NCI-H2227 (cell line): ENCODE measurements around the gene KCTD10.

Experiments used
- DNase-seq: peaks from one replicate; lab custom pipeline; 2025; ENCODE audit not compliant: unreplicated experiment; lab: John Stamatoyannopoulos, UW

Gene KCTD10

GRCh38 chr12:109477185-109477962 is at the start of gene KCTD10, which contains the start of gene UBE3B:
KCTD10 (minus strand) TSS chr12:109477300; CDS start chr12:109477262, 38 bp downstream.
UBE3B (plus strand) TSS chr12:109477634; CDS start chr12:109483552, 5,918 bp downstream.
- DNase-seq: peak; percentile 94

- no peak for DNase-seq
Measured at GRCh38 chr12:109525279-109525585, 48.1 kb upstream of the KCTD10 start.

DNA sequence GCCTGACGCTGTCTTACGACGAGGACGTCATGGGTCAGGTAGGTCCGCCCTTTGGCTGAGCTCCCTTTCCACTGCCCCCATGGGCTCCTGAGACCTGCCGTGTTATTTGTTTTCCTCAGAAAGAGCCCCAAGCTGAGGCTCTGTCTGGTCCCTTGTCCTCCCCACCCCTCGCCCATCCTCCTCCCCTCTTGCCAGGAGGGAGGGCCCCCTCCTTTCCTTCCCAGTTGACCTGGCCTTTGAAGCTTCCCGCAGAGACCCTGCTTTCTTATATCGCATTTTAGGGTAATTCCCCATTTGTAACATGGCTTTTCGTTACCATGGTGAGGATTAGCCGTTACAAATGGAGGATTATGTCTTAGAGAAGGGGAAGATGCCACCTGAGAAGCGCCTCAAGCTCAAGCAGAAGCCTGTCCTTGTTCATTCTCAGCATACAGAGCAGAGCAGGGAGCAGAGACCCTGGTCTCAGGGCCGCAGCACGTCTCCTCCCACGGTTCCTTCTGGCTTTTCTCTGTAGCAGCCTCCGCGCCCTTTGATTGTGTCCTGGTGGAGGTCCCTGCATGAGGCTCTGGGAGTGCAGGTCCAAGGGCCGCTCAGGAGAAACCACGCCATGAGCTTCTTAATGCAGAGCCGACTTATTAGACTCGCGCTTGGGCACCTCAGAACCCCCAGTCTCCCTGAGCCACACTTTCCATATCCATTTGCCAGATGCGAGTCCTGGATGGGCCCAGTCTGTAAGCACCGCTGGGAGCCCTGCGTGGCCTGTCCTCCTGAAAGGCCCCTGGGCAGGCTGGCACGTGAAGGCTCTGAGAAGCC is 47.6 kb upstream of the KCTD10 start:
- no peak for DNase-seq

- no peak for DNase-seq
Measured at GRCh38 chr12:109523504-109523903, 46.4 kb upstream of the KCTD10 start.

GRCh38 chr12:109523071-109523470 is 46.0 kb upstream of the KCTD10 start:
- DNase-seq: no peak

DNA sequence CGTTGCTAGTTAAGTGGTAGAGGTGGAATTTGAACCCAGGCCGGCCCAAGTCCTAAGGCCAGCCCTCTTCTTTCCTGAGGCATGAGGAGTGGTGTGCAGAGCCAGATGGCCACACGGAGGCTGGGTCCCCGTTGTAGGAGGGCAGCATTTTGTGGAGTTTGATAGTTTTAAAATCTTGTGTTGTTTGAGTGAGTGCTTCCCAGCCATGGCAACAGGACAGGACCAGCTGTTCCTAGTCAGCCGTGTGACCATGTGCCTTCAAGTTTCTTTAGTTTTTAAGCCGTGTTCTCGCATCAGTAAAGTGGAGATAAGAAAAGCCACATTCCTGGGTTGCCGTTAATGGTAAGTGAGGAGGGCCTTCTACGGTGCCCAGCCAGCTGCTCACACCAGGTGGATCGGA is 44.7 kb upstream of the KCTD10 start:
- DNase-seq: no peak

- DNase-seq: no peak
Measured at GRCh38 chr12:109519787-109520186, 42.7 kb upstream of the KCTD10 start.

GRCh38 chr12:109518820-109519665 is 41.9 kb upstream of the KCTD10 start:
- peak; percentile 78 for DNase-seq

DNA sequence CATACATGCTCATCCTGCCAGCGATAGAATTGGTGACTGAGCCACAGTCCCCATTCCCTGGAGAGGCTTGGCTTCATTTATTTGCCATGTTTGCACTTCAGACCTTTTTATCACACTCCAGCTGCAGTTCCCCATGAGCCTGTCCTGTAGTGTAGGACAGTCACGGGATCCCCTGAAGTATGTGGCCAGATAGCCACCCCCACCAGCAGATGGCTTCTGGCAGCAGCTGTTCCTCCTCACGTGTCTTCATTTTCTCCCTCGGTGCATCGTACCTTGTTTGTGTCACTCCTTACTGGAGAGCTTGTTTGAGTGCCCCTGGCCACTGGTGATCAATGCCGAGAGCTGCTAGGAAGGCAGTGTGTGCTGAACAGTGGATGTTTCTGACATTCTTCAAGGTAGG is 40.5 kb upstream of the KCTD10 start:
- DNase-seq: no peak

DNA sequence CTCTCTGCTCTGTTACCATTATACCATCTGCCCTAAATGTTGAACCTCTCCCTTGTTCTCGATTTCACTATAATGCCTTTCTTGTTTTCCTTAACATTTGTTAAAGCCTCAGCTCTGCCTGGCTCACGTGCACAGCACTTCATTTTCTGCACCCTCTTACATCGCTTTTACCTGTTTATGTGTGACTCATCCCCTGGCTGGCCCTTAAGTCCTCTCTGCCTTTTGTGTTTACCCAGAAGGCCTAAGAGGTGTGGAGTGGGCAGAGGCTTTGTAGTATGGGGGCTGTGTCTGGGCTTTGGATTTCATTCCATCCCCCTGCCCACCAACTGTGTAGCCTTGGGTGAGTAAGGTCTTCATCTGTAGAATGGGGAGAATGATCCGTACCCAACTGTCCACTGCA is 36.9 kb upstream of the KCTD10 start:
- DNase-seq: no peak

DNA sequence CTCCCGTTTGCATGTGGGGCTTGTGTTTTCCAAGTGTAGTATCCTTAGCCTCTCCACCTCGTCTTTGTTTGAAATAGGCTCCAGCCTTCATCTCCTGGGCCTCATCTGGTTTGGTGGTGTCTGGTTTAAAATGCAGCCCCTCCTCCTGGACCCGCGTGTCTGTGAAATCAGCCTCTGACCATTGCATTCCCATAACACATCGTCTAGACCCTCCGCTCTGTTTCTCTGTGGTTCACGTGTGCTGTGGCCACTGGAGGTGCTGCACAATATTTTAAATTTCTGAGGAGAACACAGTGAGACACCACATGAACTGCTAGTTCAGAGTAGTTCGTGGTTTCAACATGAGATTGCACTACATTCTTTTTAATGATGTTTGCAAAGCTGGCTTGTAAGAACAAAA is 36.0 kb upstream of the KCTD10 start:
- DNase-seq: no peak

- peak; percentile 41 for DNase-seq
Measured at GRCh38 chr12:109512608-109513007, 35.5 kb upstream of the KCTD10 start.

- DNase-seq: no peak
Measured at GRCh38 chr12:109510196-109510595, 33.1 kb upstream of the KCTD10 start.

DNA sequence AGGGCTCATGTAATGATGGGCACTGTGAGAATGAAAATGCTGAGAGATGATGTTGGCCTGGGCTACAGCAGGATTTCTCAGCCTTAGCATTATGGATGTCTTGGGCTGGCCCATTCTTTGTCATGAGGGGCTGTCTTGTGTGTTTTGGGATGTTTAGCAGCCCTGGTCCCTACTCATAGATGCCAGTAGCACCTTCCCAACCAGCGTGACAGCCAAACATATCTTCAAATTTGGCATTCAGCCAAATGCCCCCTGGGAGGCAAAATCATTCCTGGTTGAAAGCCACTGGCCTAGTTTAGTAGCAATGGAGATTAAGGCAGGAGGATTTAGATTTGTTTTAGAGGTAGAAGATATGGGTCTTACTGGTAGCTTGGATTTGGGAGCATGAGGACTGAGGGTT is 27.0 kb upstream of the KCTD10 start:
- peak; percentile 11 for DNase-seq

DNA sequence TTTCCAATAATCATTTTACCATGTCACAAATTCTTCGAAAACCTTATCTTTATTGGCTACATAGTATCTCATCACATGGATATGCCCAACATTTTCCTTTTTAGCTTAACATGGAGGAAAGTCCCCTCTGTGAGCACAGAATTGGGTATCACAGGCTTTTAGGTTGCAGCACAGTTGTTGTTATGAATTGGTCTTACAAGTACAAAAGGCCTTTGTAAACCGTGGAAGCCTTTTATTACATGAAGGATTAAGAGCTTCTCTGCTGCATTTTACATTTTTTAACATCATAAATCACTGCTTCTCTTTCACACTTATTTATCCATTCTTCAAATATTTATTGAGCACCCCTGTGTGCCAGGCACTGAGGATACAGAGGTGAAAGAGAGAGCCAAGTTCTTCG is 26.5 kb upstream of the KCTD10 start:
- DNase-seq: no peak

DNA sequence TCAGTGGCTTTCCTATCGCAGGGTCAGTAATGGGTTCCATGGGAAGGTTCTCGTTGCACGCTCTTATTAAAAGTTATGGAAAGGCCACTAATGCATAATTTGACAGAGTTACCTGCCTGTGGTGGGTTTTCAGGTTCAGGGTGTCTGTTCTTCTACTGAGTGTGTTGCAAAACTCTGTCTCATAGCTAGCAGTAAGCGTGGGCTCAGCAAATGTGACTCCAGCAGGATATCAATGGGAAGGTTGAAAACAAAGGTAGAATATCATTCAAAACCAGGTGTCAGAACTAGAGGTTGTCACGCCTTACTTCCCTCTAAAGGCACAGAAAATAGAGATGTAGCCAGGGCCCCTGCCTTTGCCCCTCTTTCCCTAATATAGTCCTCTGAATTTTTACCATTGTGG is 25.2 kb upstream of the KCTD10 start:
- no peak for DNase-seq

DNA sequence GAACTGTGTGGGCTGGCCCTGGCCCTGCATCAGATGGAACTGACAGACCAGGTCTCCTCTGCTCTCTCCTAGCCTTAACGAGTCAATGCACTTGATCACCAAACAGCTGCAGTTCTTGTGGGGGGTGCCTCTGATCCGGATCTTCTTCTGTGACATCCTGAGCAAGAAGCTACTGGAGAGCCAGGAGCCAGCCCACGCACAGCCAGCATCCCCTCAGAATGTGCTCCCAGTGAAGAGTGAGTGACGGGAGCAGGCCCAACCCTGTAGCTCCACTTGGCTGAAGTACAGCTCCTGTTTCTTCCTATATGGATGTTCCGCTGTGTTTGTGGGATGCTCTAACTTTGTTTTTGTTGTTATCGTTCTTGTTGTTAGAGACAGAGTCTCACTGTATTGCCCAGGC is 24.2 kb upstream of the KCTD10 start:
- DNase-seq: no peak

GRCh38 chr12:109500406-109501185 is 23.5 kb upstream of the KCTD10 start:
- DNase-seq: no peak

DNA sequence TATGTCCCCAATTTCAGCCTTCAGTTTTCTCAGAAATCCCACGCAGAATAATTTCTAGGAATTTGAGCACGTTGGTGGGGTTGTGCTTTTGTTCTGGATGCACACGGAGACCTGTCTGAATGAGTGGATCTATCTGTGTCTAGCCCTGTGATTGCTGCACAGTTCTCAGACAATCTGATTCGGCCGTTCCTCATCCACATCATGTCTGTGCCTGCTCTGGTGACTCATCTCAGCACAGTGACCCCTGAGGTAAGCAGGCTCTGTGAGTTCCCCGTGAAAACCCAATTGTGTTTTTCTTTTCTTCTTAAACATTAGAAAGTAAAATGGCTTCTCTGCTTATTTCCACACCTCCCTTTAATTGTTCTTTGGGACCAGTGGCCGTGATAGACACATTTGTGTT is 20.6 kb upstream of the KCTD10 start:
- no peak for DNase-seq

- DNase-seq: no peak
Measured at GRCh38 chr12:109496306-109496705, 19.2 kb upstream of the KCTD10 start.

DNA sequence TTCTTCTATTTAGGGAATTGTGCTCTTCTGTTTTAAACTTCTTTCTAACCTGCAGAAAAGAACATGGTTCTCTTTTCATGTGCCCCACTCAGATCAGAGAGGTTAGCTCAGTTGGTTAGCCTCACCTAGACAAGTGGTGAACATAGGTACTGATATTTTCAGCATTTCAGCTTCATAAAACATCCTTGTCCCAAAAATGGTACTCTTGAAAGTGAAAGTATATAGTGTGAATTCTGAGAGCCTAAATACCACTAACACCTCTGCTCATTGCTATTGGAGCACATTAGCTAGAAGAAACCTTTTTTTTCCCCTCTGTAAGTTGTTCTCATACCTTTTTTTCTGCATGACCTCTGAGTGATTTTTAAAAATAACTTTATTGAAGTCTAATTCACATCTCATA is 17.9 kb upstream of the KCTD10 start:
- no peak for DNase-seq
